Mucosa of rectum (tissue), 2 donors: ENCODE data around the gene MBD3L2.
"Not testable (repeated sequence)": the region's sequence is repeated elsewhere in the genome, so short reads cannot be mapped to it uniquely, and the experiment has no call there.

Experiments
- H3K27ac ChIP-seq, 2 donors: one replicate each; pipeline ENCODE4 v1.7.0; 2013; ENCODE audit warnings: inconsistent platforms in 2 of 2, low read depth in 2 of 2, low read length in 2 of 2
- H3K27me3 ChIP-seq, 2 donors: one replicate each; pipeline ENCODE4 v1.7.0; 2013; ENCODE audit warnings: low read length in 2 of 2; ENCODE audit not compliant: control insufficient read depth in 2 of 2, insufficient read depth in 2 of 2
- H3K36me3 ChIP-seq, 2 donors: one replicate each; pipeline ENCODE4 v1.7.0; 2013; ENCODE audit warnings: low read length in 2 of 2; ENCODE audit not compliant: control insufficient read depth in 2 of 2, insufficient read depth in 2 of 2
- H3K4me1 ChIP-seq, 2 donors: one replicate each; pipeline ENCODE4 v1.7.0; 2013; ENCODE audit warnings: low read length in 2 of 2, mild to moderate bottlenecking in 1 of 2; ENCODE audit not compliant: control insufficient read depth in 2 of 2, insufficient read depth in 2 of 2
- H3K4me3 ChIP-seq, 2 donors: one replicate each; pipeline ENCODE4 v1.7.0; 2013; ENCODE audit warnings: low read length in 2 of 2
- H3K9ac ChIP-seq, 2 donors: one replicate each; pipeline ENCODE4 v1.7.0; 2013; ENCODE audit warnings: low read length in 2 of 2, low read depth in 1 of 2, mild to moderate bottlenecking in 1 of 2
- H3K9me3 ChIP-seq, 2 donors: one replicate each; pipeline ENCODE4 v1.7.0; 2013; ENCODE audit warnings: low read length in 2 of 2; ENCODE audit not compliant: control insufficient read depth in 2 of 2
- donor health status: healthy.
- donor health status: Normal muscosa, but diverticular disease.

MBD3L2 gene

DNA sequence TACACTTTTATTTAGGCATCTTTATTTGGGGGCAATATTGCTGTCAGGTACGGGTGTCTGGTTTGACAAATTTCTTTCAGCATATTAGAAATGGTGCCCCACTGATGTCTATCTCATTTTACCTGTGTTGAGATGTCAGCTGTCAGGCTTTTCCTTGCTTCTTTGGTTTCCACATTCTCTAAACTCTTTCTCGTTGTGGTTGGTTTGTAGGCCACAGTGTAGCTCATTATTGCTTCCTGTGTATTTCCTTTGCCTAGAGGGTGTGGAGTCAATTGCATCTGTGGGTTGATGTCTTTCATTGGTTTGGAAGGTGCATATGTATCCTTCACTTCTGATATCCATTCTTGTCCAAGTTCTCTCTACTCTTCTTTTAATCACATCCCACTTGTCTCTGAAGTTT, 10.9 kb downstream of the MBD3L2 start:
- H3K9me3 ChIP-seq, H3K4me3 ChIP-seq: not testable (repeated sequence)

DNA sequence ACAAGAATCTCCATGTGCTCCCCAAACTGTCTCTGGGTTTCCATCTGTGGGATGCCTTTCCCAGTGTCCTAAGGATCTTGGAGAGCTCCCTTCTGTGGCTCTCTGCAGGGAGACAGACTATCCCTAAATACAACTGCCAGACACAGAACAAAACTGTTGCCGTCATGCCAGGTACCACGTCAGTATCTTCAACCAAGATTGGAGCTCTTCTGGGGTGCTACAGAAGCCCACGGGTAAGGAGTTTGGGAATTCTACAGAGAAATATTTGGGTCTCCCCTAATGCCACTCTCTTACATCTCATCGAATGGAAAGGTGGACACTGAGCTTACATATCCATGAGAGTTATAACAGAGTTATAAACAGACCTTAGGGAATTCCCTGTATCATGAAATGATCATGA, 14.2 kb downstream of the MBD3L2 start:
- Histone ChIP-seq H3K9ac (no peak overlapping the region), H3K4me3 (no peak overlapping the region), H3K4me1 (no peaks in the 10 kb centered on the region), H3K27ac (no peak overlapping the region), H3K9me3 (no peaks in the 10 kb centered on the region), H3K36me3 (no peaks in the 10 kb centered on the region), H3K27me3 (no peaks in the 10 kb centered on the region)

More for the DNA sequence above, 10.9 kb downstream of the MBD3L2 start:
- not testable (repeated sequence) for H3K36me3 ChIP-seq, H3K27me3 ChIP-seq, H3K27ac ChIP-seq, H3K4me1 ChIP-seq, H3K9ac ChIP-seq

DNA sequence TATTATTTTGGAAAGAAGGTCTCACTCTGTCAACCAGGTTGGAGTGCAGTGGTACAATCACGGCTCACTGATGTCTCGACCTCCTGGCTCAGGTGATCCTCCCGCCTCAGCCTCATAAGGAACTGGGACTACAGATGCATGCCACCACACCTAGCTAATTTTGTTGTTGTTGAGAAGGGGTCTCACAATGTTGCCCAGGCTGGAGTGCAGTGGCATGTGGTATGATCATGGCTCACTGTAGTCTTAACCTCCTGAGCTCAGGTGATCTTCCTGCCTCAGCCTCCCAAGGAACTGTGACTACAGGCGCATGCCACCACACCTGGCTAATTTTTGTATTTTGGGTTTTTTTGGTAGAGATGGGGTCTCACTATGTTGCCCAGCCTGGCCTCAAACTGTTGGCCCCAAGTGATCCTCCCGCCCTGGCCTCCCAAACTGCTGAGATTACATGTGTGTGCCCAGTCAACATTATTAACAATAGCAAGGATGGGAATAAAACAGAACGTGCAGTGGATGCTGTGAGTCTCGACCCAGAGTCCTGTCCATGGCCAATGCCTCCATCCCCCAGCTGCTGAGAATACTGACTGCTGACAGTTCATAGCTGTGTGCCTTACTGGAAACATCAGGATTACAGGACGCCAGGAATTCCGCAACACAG, 14.8 kb downstream of the MBD3L2 start:
- Histone ChIP-seq H3K4me3 (no peak overlapping the region), H3K36me3 (no peaks in the 10 kb centered on the region), H3K27ac (no peak overlapping the region), H3K4me1 (peaks cover 0 to 3% of the 10 kb centered on the region in 2 donors), H3K27me3 (no peaks in the 10 kb centered on the region), H3K9ac (no peak overlapping the region), H3K9me3 (no peaks in the 10 kb centered on the region)

DNA sequence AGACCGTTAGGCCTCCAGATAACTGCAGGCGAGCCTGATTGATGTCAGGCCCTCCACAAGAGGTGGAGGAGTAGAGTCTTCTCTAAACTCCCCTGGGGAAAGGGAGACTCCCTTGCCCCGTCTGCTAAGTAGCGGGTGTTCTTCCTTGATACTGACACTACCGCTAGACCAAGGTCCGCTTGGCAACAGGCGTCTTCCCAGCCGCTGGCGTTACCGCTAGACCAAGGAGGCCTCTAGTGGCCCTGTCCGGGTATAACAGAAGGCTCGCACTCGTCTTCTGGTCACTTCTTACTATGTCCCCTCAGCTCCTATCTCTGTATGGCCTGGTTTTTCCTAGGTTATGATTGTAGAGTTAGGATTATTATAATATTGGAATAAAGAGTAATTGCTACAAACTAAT, 18.0 kb downstream of the MBD3L2 start:
- not testable (repeated sequence) for H3K27me3 ChIP-seq, H3K27ac ChIP-seq, H3K9me3 ChIP-seq, H3K9ac ChIP-seq, H3K4me1 ChIP-seq, H3K36me3 ChIP-seq, H3K4me3 ChIP-seq

DNA sequence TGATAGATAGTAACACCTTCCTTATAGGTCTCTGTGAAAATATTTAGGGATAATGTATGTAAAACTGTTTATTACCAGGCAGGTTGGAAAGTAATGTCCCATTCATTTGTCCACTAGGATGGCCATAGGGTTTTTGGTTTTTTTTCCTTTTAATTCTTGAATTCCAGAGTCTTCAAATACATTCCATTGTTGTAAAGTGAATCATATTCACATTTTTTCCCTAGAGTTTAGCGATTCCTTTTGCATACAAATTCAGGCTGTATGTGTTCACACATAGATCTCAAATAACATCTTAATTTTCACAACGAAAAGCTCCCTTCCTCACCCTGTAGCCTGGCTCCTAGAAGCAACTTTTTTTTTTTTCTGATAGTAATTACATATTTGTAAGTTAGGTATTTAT, 18.6 kb downstream of the MBD3L2 start:
- no peak overlapping the region for H3K27ac ChIP-seq
- no peaks in the 10 kb centered on the region for H3K9me3 ChIP-seq
- H3K36me3 ChIP-seq, result peaks cover 8 to 12% of the 10 kb centered on the region in 2 donors
- H3K27me3 ChIP-seq, result no peaks in the 10 kb centered on the region
- H3K9ac ChIP-seq, result no peak overlapping the region
- peaks cover 3 to 8% of the 10 kb centered on the region in 2 donors for H3K4me1 ChIP-seq
- no peak overlapping the region for H3K4me3 ChIP-seq

DNA sequence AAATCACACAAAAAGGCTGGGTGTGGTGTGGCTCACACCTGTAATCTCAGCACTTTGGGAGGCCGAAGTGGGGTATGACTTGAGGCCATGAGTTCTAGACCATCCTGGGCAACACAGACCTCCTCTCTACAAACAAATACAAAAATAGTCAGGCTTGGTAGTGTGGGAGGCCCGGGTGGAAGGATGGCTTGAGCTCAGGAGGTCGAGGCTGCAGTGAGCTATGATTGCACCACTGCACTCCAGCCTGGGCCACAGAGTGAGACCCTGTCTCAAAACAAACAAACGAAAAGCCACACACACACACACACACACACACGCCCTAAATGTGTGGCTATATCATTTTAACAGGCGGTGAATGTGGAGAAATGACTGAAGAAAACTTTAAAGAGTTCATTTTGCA, 19.5 kb downstream of the MBD3L2 start:
- no peak overlapping the region for H3K9ac ChIP-seq
- H3K27me3 ChIP-seq, result no peaks in the 10 kb centered on the region
- no peaks in the 10 kb centered on the region for H3K9me3 ChIP-seq
- peak overlapping the region in 1 of 2 donors; percentile 17 for H3K27ac ChIP-seq
- H3K4me1 ChIP-seq, result peaks cover 3 to 8% of the 10 kb centered on the region in 2 donors
- H3K4me3 ChIP-seq, result peak overlapping the region; percentile 44 to 45
- H3K36me3 ChIP-seq, result peaks cover 16% of the 10 kb centered on the region in 2 donors

DNA sequence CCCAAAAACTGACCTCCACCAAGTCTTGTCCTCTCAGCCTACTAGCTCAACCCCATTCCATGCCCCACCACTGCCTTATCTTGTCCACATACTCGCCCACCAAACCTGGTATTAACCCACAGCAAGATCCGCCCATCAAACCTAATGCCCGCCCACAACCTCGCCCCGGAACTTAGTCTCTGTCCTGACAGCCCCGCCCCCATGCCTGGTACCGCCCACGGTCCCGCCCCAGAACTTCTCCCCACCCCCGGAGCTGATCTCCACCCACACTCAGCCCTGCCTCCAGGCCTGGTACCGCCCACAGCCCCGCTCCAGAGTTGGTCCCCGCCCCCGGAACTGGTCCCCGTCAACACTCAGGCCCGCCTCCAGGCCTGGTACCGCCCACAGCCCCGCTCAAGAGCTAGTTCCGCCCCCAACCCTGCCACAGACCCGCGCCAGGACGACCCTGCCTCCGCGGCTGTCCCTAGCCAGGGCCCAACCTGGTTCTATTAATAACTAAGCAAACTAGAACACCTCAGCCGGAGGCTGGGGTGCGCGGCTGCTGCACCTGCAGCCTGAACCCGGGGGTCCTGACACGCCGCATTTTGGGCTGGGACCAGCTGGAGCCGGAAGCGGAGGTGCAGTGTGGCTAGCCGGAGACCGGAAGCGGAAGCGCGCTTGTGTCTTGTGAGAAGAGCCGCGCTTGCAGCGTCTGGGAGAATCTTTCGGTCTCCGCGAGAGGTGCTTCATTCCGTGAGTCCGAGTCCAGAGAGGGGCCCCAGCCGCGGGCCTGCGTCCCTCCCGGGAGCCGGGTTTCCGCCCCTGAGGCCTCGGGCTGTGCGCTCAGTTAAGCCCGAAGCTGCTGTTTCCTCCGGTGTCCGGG, 20.2 kb downstream of the MBD3L2 start, which contains the start of gene ZNF557:
Gene ZNF557, plus strand, starts transcription at position 662 of the 862 bp plus-strand sequence. CDS start 5,372 bp downstream, outside the sequence.
- Histone ChIP-seq H3K27ac (peak within 1 kb of the TSS; percentile 85 to 92), H3K4me3 (peak within 1 kb of the TSS; percentile 96 to 97), H3K36me3 (peaks cover 19 to 20% of the 10 kb centered on the region in 2 donors)

DNA sequence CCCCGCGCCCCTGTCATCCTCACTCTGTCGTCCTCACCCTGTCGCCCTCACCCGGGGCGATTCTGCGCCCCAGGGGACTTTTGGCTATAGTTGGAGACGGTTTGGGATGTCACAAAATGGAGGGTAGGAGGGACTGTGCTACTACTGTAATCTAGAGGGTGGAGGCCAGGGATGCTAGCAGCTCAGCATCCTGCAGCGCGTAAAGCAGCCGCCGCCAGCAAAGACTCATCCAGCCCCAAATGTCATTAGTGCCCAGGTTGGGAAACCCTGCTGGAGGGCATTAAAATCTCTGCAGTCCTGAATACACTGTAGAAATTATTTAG, 20.7 kb downstream of the MBD3L2 start:
- Histone ChIP-seq H3K27me3 (no peaks in the 10 kb centered on the region), H3K9ac (peak overlapping the region; percentile 82 to 90), H3K9me3 (no peaks in the 10 kb centered on the region), H3K27ac (peak overlapping the region; percentile 85 to 92), H3K4me3 (peak overlapping the region; percentile 96 to 97), H3K36me3 (peaks cover 24 to 26% of the 10 kb centered on the region in 2 donors), H3K4me1 (peaks cover 3 to 8% of the 10 kb centered on the region in 2 donors)

More for the DNA sequence above, 20.2 kb downstream of the MBD3L2 start, which contains the start of gene ZNF557:
- Histone ChIP-seq H3K9me3 (no peaks in the 10 kb centered on the region), H3K9ac (peak within 1 kb of the TSS; percentile 82 to 90), H3K4me1 (peaks cover 3 to 8% of the 10 kb centered on the region in 2 donors), H3K27me3 (no peaks in the 10 kb centered on the region)

DNA sequence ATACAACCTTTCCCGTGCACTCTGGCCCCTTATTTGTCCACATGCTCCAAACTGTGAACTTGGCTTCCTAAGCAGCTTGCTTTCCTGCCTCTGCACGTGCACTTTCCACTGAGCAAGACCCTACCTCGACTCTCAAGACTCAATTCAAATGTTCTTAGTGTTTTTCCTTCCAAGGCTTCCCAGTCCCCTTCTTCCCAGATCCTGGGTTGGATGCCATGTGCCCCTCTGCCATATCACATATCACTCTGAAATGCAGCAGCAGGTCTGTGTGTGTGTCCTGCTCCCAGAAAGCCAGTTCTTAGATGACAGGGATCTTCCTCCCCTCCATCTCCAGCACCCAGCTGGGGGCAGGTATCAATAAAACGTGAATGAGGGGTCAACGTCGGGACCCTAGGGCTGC, 23.4 kb downstream of the MBD3L2 start:
- H3K36me3 ChIP-seq, result peaks cover 49 to 51% of the 10 kb centered on the region in 2 donors
- no peak overlapping the region for H3K9ac ChIP-seq

DNA sequence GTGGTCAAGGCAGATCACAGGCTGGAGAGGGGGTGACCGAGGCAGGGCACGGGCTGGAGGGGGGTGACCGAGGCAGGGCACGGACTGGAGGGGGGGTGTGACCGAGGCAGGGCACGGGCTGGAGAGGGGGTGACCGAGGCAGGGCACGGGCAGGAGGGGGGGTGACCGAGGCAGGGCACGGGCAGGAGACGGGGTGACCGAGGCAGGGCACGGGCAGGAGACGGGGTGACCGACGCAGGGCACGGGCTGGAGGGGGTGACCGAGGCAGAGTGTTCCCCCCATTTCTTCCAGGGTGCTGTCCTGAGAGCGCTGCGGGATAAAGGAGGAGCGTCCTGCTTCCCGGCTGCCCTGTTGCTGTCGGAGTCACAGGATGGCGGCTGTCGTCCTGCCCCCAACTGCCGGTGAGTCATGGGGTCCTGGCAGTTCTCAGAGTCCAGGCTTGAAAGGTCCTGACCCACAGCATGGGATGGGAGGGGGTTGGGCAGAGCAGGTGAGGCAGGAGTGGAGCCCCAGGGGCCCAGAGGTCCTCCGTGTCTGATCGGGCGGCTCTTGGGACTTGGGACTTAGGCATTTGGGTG, 25.7 kb downstream of the MBD3L2 start:
- H3K36me3 ChIP-seq, result peaks cover 68 to 69% of the 10 kb centered on the region in 2 donors
- no peak overlapping the region for H3K9ac ChIP-seq
- H3K27me3 ChIP-seq, result no peaks in the 10 kb centered on the region
- H3K27ac ChIP-seq, result no peak overlapping the region
- peaks cover 13 to 27% of the 10 kb centered on the region in 2 donors for H3K9me3 ChIP-seq
- peaks cover 0 to 8% of the 10 kb centered on the region in 2 donors for H3K4me1 ChIP-seq
- H3K4me3 ChIP-seq, result no peak overlapping the region

More for the DNA sequence above, 23.4 kb downstream of the MBD3L2 start:
- peaks cover 2 to 14% of the 10 kb centered on the region in 2 donors for H3K9me3 ChIP-seq
- H3K4me3 ChIP-seq, result no peak overlapping the region
- no peaks in the 10 kb centered on the region for H3K27me3 ChIP-seq
- H3K27ac ChIP-seq, result no peak overlapping the region
- H3K4me1 ChIP-seq, result peaks cover 3 to 8% of the 10 kb centered on the region in 2 donors
